K562 (cell line): ENCODE results near the gene BMI1. TPM values are rescaled to one million over a fixed set of nuclear protein-coding genes. Genes with fewer than 3 reads are reported as not detected.
A peak's percentile ranks its signal among the peaks of the same experiment; 100 is the strongest.

ENCODE experiments used
- BCOR ChIP-seq: fragments of 450-650 bp; IDR thresholded peaks from 2 replicates; pipeline ENCODE4 v1.6.1; 2016
- MYBL2 ChIP-seq, 2 experiments: fragments of 450-650 bp in 1 of 2; sonication (generic) in 1 of 2; formaldehyde crosslinking in 1 of 2; IDR thresholded peaks; 2 replicates each; pipeline versions ENCODE4 v1.6.1 to v1.8.1; 2017 to 2022; ENCODE audit warnings: borderline replicate concordance in 1 of 2, inconsistent platforms in 1 of 2, low read depth in 1 of 2, mild to moderate bottlenecking in 1 of 2, missing genetic modification reagents in 1 of 2, moderate library complexity in 1 of 2
- PHB ChIP-seq: fragments of 250-450 bp; sonication (Bioruptor Pico); IDR thresholded peaks from 2 replicates; pipeline ENCODE4 v1.5.0; 2021
- RBM34 ChIP-seq: fragments of 200-400 bp; formaldehyde crosslinking; IDR thresholded peaks from 2 replicates; pipeline ENCODE4 v1.6.1; 2018; ENCODE audit warnings: low read length, borderline replicate concordance; ENCODE audit not compliant: insufficient read depth
- RFX1 ChIP-seq: fragments of 450-650 bp; IDR thresholded peaks from 2 replicates; pipeline ENCODE4 v1.6.1; 2016; ENCODE audit warnings: mild to moderate bottlenecking, moderate library complexity
- THRB ChIP-seq: fragments of 450-650 bp; formaldehyde crosslinking; conservative IDR thresholded peaks from 2 replicates; pipeline ENCODE4 v1.4.0; 2022; ENCODE audit warnings: mild to moderate bottlenecking, missing genetic modification characterization
- TRIM24 ChIP-seq, 2 experiments: fragments of 450-650 bp; IDR thresholded peaks; 2 replicates each; pipeline ENCODE4 v1.6.1; 2016
- U2AF1 ChIP-seq: fragments of 200-400 bp; formaldehyde crosslinking; optimal IDR thresholded peaks from 2 replicates; pipeline ENCODE3; 2017; ENCODE audit warnings: mild to moderate bottlenecking, low read depth, low read length, moderate library complexity
- XRCC5 ChIP-seq: fragments of 200-400 bp; formaldehyde crosslinking; IDR thresholded peaks from 2 replicates; pipeline ENCODE4 v1.6.1; 2017; ENCODE audit warnings: low read depth, mild to moderate bottlenecking, low read length
- YY1 ChIP-seq, 3 experiments: IDR thresholded peaks; 2 replicates each; pipeline ENCODE4 v1.6.1; 2011; ENCODE audit warnings: low read length in 2 of 3, mild to moderate bottlenecking in 2 of 3, moderate library complexity in 2 of 3, borderline replicate concordance in 1 of 3, control low read depth in 1 of 3, low read depth in 1 of 3; ENCODE audit not compliant: insufficient read depth in 3 of 3, insufficient replicate concordance in 2 of 3, control insufficient read depth in 1 of 3, insufficient read length in 1 of 3; ENCODE audit errors: extremely low read depth in 1 of 3
- ZBTB5 ChIP-seq: fragments of 450-650 bp; IDR thresholded peaks from 2 replicates; pipeline ENCODE4 v1.6.1; 2017; ENCODE audit warnings: antibody characterized with exemption
- ZNF121 ChIP-seq: sonication (generic); formaldehyde crosslinking; conservative IDR thresholded peaks from 2 replicates; pipeline ENCODE4 v1.8.0; 2022; ENCODE audit warnings: missing genetic modification reagents
- ZNF512 ChIP-seq: IDR thresholded peaks from 2 replicates; pipeline ENCODE4 v1.6.1; 2016; ENCODE audit warnings: missing genetic modification characterization, missing compliant biosample characterization
- polyA plus RNA-seq, 8 experiments: library from polyadenylated mRNA; depleted of rRNA in 4 of 8; stranded (reverse) in 5 of 8; unstranded in 3 of 8; fragments of >200 nt; fragmentation: Nextera tagmentation in 2 of 8; fragmentation: Illumina TruSeq in 1 of 8; extraction: Ambion mirVana in 2 of 8; extraction: Trizol in 1 of 8; gene quantifications; 2 replicates each; pipeline versions ENCODE4 v1.2.1 to v1.2.3, GENCODE V29; 2011 to 2014; ENCODE audit warnings: inconsistent platforms in 1 of 8, missing spikeins in 1 of 8
- total RNA-seq, 7 experiments: library from RNA; depleted of rRNA in 6 of 7; stranded (reverse); fragments of >200 nt in 6 of 7; fragmentation: Illumina TruSeq in 2 of 7; extraction: Trizol in 2 of 7; gene quantifications; 2 replicates each; pipeline versions ENCODE4 v1.2.1 to v1.2.3, GENCODE V29; 2011 to 2021; ENCODE audit warnings: low replicate concordance in 1 of 7
- TF ChIP-seq, protein P1 (sequence below): fragments of 250-450 bp; sonication (Bioruptor Pico); IDR thresholded peaks from 2 replicates; pipeline ENCODE4 v1.4.0; 2020

The BMI1 gene
- total and polyA plus RNA-seq, 9 of the 15 experiments (the other 6 are each of a cell fraction or from before 2014, with no cell fraction given) = 21.4 to 103 (median 70.8) TPM

DNA sequence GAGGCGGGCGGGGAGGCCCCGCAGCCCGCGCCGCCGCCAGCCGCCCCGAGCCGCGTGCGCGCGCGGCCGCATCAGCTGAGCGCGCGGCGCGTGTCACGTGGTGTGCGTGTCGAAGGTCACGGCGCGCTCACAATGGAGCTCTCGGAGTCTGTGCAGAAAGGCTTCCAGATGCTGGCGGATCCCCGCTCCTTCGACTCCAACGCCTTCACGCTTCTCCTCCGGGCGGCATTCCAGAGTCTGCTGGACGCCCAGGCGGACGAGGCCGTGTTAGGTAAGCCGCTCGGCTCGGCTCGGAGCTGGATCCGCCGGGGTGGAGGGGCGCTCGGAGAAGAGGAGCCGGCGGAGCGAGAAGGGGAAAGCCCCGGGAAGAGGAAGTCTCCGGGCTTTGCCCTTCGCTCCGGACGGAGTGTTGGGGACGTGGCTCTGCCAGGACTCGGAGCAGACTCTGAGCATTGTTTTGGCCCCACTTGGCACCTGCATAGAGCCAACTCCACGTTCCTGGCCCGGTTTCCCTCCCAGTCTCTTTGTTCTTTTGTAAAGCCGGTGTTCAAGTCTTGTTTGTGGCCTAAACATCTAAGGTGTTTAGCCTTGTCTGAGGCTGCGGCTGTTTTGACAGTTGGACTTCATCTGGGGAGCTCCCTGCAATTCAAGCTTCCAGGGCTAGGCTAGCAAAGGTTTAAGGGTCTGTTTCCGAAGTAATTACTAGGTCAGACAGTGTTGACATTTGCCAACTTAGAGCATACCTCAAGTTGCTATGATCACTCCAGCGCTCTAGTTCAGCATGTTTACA lies 4.4 kb upstream of the BMI1 start, which contains the start of gene COMMD3 (continued):
- TF ChIP-seq, protein P1, sequence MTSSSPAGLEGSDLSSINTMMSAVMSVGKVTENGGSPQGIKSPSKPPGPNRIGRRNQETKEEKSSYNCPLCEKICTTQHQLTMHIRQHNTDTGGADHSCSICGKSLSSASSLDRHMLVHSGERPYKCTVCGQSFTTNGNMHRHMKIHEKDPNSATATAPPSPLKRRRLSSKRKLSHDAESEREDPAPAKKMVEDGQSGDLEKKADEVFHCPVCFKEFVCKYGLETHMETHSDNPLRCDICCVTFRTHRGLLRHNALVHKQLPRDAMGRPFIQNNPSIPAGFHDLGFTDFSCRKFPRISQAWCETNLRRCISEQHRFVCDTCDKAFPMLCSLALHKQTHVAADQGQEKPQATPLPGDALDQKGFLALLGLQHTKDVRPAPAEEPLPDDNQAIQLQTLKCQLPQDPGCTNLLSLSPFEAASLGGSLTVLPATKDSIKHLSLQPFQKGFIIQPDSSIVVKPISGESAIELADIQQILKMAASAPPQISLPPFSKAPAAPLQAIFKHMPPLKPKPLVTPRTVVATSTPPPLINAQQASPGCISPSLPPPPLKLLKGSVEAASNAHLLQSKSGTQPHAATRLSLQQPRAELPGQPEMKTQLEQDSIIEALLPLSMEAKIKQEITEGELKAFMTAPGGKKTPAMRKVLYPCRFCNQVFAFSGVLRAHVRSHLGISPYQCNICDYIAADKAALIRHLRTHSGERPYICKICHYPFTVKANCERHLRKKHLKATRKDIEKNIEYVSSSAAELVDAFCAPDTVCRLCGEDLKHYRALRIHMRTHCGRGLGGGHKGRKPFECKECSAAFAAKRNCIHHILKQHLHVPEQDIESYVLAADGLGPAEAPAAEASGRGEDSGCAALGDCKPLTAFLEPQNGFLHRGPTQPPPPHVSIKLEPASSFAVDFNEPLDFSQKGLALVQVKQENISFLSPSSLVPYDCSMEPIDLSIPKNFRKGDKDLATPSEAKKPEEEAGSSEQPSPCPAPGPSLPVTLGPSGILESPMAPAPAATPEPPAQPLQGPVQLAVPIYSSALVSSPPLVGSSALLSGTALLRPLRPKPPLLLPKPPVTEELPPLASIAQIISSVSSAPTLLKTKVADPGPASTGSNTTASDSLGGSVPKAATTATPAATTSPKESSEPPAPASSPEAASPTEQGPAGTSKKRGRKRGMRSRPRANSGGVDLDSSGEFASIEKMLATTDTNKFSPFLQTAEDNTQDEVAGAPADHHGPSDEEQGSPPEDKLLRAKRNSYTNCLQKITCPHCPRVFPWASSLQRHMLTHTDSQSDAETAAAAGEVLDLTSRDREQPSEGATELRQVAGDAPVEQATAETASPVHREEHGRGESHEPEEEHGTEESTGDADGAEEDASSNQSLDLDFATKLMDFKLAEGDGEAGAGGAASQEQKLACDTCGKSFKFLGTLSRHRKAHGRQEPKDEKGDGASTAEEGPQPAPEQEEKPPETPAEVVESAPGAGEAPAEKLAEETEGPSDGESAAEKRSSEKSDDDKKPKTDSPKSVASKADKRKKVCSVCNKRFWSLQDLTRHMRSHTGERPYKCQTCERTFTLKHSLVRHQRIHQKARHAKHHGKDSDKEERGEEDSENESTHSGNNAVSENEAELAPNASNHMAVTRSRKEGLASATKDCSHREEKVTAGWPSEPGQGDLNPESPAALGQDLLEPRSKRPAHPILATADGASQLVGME (CRISPR knock-in tag) = no peak
- TF ChIP-seq RFX1 = no peak
- no peak for TF ChIP-seq ZBTB5
- no peak for TF ChIP-seq RBM34
- TF ChIP-seq YY1 (IDR thresholded peaks at IDR 0.05; ENCODE audit: borderline replicate concordance in 1 of 3, control insufficient read depth in 1 of 3, extremely low read depth in 1 of 3, insufficient read depth in 3 of 3, insufficient read length in 1 of 3, insufficient replicate concordance in 2 of 3, low read depth in 1 of 3, low read length in 2 of 3) = peak in 2 of 3 experiments; percentile 54 to 73
- TF ChIP-seq PHB (CRISPR knock-in tag) = no peak
- TF ChIP-seq U2AF1 = no peak
- TF ChIP-seq TRIM24 (IDR thresholded peaks at IDR 0.05) = peak in 1 of 2 experiments; percentile 39; a peak in 1 of 4 replicates
- no peak for TF ChIP-seq MYBL2 (IDR thresholded peaks at IDR 0.05; ENCODE audit: low read depth)
- TF ChIP-seq MYBL2 (CRISPR knock-in tag; IDR thresholded peaks at IDR 0.05; ENCODE audit: borderline replicate concordance) = no peak
- TF ChIP-seq BCOR = no peak; the same call in 1 of the 2 replicates
- TF ChIP-seq XRCC5 = no peak
- no peak for TF ChIP-seq ZNF121
- no peak for TF ChIP-seq ZNF512
- no peak for TF ChIP-seq THRB (CRISPR knock-in tag)
